Erythroblast (primary cell): ENCODE measurements around the gene NPHP3.

Experiments used
- GATA1 ChIP-seq: IDR thresholded peaks from 2 replicates; pipeline ENCODE4 v1.6.1; 2011; ENCODE audit warnings: low read depth, mild to moderate bottlenecking, control low read depth, low read length, moderate library complexity
- POLR2A ChIP-seq: IDR thresholded peaks from 2 replicates; pipeline ENCODE4 v1.6.1; 2011; ENCODE audit warnings: mild to moderate bottlenecking, low read length

DNA sequence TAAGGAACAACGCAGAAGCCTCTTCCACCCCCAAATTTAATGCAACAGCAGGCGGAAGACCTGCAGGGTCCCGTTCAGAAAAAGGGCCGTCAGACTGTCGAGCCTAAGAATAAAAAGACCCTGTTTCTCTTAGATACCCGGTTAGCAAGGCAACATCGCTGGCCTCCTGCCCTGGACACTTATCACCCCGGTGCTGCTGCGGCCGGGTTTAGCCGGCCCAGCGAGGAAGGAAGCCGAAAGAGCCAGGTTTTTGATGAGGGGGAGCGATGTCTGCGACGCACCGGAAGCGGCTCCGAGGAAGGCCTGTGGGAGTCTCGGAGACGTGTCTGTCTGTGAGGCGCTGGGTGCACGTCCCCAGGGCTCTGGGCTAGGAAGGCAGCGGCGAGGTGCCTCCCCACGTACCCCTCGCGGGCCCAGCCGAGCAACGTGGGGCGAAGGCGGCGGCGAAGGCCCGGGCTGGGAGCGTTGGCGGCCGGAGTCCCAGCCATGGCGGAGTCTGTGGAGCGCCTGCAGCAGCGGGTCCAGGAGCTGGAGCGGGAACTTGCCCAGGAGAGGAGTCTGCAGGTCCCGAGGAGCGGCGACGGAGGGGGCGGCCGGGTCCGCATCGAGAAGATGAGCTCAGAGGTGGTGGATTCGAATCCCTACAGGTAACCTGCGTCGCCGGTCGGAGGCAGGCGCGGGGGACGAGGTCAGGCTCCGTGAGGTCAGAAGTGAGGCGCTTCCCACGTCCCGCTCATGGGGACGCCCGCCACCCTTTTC lies 62.0 kb downstream of the NPHP3 start, which contains the start of gene UBA5:
- TF ChIP-seq GATA1 (no peak), POLR2A (peak; percentile 69)
